ENCODE measurements around the gene MAGI1. TPM values are rescaled to one million over a fixed set of nuclear protein-coding genes. Genes with fewer than 3 reads are reported as not detected.

MAGI1 gene
- total RNA-seq, 1 donor from 2014 or later = 49.8 TPM

DNA sequence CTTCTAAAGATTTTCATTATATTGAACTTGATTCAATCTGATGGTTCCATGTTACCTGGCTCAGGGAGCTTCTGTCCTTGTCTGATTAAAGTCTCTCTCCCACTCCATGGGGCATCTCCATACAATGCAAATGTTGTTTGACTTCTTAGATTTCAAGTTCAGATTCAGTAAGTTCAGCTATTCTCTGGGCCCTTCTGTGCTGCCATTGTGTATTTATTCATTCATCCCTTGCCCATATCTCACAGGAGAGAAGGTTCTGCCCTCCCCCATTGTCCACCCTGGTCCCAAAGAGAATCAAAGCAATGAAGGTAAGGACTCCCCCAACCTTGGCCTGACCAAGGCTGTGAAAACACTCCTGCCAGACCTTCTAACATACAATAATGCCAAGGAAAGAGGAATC is 669.9 kb downstream of the MAGI1 start:
- TF ChIP-seq, protein P1, sequence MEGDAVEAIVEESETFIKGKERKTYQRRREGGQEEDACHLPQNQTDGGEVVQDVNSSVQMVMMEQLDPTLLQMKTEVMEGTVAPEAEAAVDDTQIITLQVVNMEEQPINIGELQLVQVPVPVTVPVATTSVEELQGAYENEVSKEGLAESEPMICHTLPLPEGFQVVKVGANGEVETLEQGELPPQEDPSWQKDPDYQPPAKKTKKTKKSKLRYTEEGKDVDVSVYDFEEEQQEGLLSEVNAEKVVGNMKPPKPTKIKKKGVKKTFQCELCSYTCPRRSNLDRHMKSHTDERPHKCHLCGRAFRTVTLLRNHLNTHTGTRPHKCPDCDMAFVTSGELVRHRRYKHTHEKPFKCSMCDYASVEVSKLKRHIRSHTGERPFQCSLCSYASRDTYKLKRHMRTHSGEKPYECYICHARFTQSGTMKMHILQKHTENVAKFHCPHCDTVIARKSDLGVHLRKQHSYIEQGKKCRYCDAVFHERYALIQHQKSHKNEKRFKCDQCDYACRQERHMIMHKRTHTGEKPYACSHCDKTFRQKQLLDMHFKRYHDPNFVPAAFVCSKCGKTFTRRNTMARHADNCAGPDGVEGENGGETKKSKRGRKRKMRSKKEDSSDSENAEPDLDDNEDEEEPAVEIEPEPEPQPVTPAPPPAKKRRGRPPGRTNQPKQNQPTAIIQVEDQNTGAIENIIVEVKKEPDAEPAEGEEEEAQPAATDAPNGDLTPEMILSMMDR (conservative IDR thresholded peaks at IDR 0.05) = no peak
- Mint-ChIP-seq H3K4me3 (no peak overlapping the region), H3K9me3 (peaks cover 8% of the 10 kb centered on the region), H3K27me3 (ENCODE audit: low read depth) (no peaks in the 10 kb centered on the region), H3K36me3 (ENCODE audit: low read depth) (peaks cover 36% of the 10 kb centered on the region), H3K4me1 (no peaks in the 10 kb centered on the region), H3K27ac (ENCODE audit: unreplicated experiment) (no peak overlapping the region)
- no peak for DNase-seq (ENCODE audit: low read depth, low spot score)

DNA sequence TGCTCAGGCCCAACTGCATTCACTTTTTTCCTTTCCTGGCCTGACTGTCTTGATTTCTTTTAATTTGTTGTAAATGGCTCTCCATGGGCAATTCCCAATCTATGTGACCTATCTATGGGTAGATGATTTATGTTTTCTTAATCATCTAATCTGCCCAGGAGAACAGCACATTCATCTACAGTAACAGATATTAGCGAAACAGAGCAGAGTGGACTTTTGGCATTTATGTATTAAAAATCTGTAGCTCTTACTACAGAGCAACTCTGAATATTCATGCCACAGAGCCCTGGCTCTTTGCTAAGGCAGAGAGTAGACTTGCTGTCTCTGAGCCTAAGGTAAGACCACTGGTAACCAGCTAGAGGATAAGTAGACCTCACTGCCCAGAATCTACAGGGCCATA is 676.0 kb downstream of the MAGI1 start:
- Mint-ChIP-seq H3K4me3 (no peak overlapping the region), H3K27ac (ENCODE audit: unreplicated experiment) (peak overlapping the region; percentile 5), H3K36me3 (ENCODE audit: low read depth) (peaks cover 38% of the 10 kb centered on the region)

DNA sequence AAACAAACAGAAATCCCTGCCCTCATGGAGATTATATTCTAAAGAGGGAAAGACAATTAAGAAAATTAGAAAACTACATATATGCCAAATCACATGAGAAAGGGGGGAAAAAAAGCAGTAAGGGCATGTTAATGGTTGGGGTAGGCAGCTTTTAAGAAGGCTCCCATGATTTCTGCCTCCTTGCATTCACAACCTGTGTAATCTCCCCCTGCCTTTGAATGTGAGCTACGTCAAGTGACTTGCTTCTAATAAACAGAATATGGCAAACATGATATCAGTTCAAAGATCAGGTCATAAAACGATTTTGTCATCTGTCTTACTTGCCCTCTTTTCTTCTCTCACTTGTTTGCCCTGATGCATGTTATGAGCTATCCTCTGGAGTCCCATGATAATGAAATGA is 677.3 kb downstream of the MAGI1 start:
- H3K27ac Mint-ChIP-seq (ENCODE audit: unreplicated experiment) = no peak overlapping the region
- no peak for DNase-seq (ENCODE audit: low read depth, low spot score)
- H3K27me3 Mint-ChIP-seq (ENCODE audit: low read depth) = no peaks in the 10 kb centered on the region
- TF ChIP-seq, protein P1 (conservative IDR thresholded peaks at IDR 0.05) = no peak
- H3K36me3 Mint-ChIP-seq (ENCODE audit: low read depth) = peaks cover 45% of the 10 kb centered on the region
- no peaks in the 10 kb centered on the region for H3K9me3 Mint-ChIP-seq
- no peaks in the 10 kb centered on the region for H3K4me1 Mint-ChIP-seq
- H3K4me3 Mint-ChIP-seq = no peak overlapping the region

More for the DNA sequence above, 676.0 kb downstream of the MAGI1 start:
- TF ChIP-seq, protein P1 (conservative IDR thresholded peaks at IDR 0.05) = no peak
- H3K4me1 Mint-ChIP-seq = no peaks in the 10 kb centered on the region
- no peaks in the 10 kb centered on the region for H3K9me3 Mint-ChIP-seq
- DNase-seq (ENCODE audit: low read depth, low spot score) = no peak
- no peaks in the 10 kb centered on the region for H3K27me3 Mint-ChIP-seq (ENCODE audit: low read depth)

DNA sequence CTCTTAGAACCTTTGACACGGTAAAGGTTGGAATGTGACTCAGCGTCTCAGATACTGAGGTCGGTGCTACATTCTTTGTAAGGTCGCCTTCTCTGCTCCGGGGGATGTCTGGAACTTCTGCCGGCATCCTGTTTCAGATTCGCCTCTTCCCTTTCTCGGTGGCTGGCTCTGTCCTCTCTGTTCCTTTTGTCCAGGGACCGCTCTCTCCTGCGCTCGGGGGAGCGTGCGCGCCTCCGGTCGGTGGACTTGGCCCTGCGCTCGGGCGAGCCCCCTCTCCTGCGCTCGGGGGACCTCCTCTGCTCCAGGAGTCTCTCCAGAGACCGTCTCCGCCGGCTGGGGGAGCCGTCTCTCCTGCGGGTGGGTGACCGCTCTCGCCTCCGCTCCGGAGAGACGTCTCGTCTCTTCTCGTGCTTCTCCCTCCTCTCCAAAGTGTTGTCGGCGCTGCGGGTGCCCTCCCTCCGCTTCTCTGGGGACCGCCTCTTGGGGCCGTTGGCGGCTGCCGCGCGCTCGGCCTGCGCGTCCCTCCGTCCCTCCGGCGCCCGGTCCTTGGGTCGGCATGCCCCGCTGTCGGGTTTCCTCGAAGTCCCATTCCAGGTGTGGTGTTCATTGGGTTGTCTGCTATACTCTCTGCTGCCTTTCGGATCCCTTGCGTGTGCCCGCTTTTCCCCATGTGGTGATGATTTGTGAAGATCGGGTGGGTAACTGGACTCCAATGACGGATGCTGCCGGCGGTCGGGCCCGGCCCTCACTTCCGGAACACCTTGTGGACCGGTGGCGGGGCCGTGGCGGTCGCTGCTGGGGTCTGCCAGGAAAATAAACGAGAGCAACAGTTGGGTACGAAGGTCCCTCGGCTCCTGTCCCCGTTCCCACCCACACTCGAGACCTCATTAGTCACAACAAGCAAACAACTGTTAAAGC is 682.1 kb downstream of the MAGI1 start:
- Mint-ChIP-seq H3K36me3 (ENCODE audit: low read depth) (peaks cover 41% of the 10 kb centered on the region), H3K4me3 (peak overlapping the region; percentile 47)

DNA sequence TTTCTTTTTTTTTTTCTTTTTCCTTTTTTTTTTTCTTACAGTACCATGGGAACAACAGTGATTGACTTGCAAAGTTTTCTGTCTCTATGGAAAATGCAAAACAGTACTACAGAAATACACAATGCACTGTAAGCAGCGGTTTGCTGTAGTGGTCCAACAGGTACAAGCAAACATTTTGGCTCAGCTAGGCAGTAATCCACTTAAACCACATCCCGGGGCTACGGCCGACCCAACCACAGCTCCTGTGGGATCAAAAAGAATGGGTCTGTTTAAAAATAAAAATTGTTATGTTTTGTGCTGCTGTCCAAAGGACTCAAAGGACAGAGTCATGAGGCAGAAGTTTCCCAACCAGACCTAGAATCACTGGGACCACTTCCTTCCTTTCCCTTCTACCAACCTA is 683.8 kb downstream of the MAGI1 start:
- Mint-ChIP-seq H3K4me1 (peaks cover 19% of the 10 kb centered on the region), H3K4me3 (no peak overlapping the region), H3K9me3 (no peaks in the 10 kb centered on the region), H3K36me3 (ENCODE audit: low read depth) (peaks cover 30% of the 10 kb centered on the region), H3K27me3 (ENCODE audit: low read depth) (no peaks in the 10 kb centered on the region), H3K27ac (ENCODE audit: unreplicated experiment) (no peak overlapping the region)
- DNase-seq (ENCODE audit: low read depth, low spot score) = no peak
- TF ChIP-seq, protein P1 (conservative IDR thresholded peaks at IDR 0.05) = no peak

More for the DNA sequence above, 682.1 kb downstream of the MAGI1 start:
- no peaks in the 10 kb centered on the region for H3K27me3 Mint-ChIP-seq (ENCODE audit: low read depth)
- TF ChIP-seq, protein P1 (conservative IDR thresholded peaks at IDR 0.05) = no peak
- H3K9me3 Mint-ChIP-seq = no peaks in the 10 kb centered on the region
- H3K27ac Mint-ChIP-seq (ENCODE audit: unreplicated experiment) = no peak overlapping the region
- DNase-seq (ENCODE audit: low read depth, low spot score) = no peak
- peaks cover 19% of the 10 kb centered on the region for H3K4me1 Mint-ChIP-seq

All from neural crest cell (in vitro differentiated cells).